ENCODE data around the gene AEBP2.
"Not testable (repeated sequence)": the region's sequence is repeated elsewhere in the genome, so short reads cannot be mapped to it uniquely, and the experiment has no call there.

Gene AEBP2

GRCh38 chr12:19439059-19440018, at the start of gene AEBP2:
Gene AEBP2, plus strand, starts transcription at chr12:19439492. Its CDS starts 208 bp downstream, at chr12:19439700.
- peak; percentile 96 for DNase-seq (ENCODE audit: low spot score)

- no peak for DNase-seq (ENCODE audit: low spot score)
Observed at GRCh38 chr12:19390051-19390598, 49.2 kb upstream of the AEBP2 start.

- not testable (repeated sequence) for DNase-seq (ENCODE audit: low spot score)
Observed at GRCh38 chr12:19392644-19393043, 46.6 kb upstream of the AEBP2 start.

- DNase-seq (ENCODE audit: low spot score): no peak
Observed at GRCh38 chr12:19394385-19394784, 44.9 kb upstream of the AEBP2 start.

GRCh38 chr12:19397534-19397933, 41.8 kb upstream of the AEBP2 start:
- no peak for DNase-seq (ENCODE audit: low spot score)

GRCh38 chr12:19398376-19399363, 40.6 kb upstream of the AEBP2 start:
- no peak for DNase-seq (ENCODE audit: low spot score)

- DNase-seq (ENCODE audit: low spot score): not testable (repeated sequence)
Observed at GRCh38 chr12:19400649-19401285, 38.5 kb upstream of the AEBP2 start.

- no peak for DNase-seq (ENCODE audit: low spot score)
Observed at GRCh38 chr12:19402211-19402610, 37.1 kb upstream of the AEBP2 start.

- DNase-seq (ENCODE audit: low spot score): peak; percentile 76
Observed at GRCh38 chr12:19402743-19403431, 36.4 kb upstream of the AEBP2 start.

GRCh38 chr12:19404242-19404880, 34.9 kb upstream of the AEBP2 start:
- DNase-seq (ENCODE audit: low spot score): no peak

GRCh38 chr12:19409376-19409775, 29.9 kb upstream of the AEBP2 start:
- DNase-seq (ENCODE audit: low spot score): peak; percentile 82

- no peak for DNase-seq (ENCODE audit: low spot score)
Observed at GRCh38 chr12:19410211-19410610, 29.1 kb upstream of the AEBP2 start.

GRCh38 chr12:19410629-19411185, 28.6 kb upstream of the AEBP2 start:
- DNase-seq (ENCODE audit: low spot score): no peak

GRCh38 chr12:19411234-19412204, 27.8 kb upstream of the AEBP2 start:
- no peak for DNase-seq (ENCODE audit: low spot score)

- no peak for DNase-seq (ENCODE audit: low spot score)
Observed at GRCh38 chr12:19412844-19413243, 26.4 kb upstream of the AEBP2 start.

GRCh38 chr12:19413582-19413981, 25.7 kb upstream of the AEBP2 start:
- not testable (repeated sequence) for DNase-seq (ENCODE audit: low spot score)

GRCh38 chr12:19415563-19415962, 23.7 kb upstream of the AEBP2 start:
- DNase-seq (ENCODE audit: low spot score): no peak

- peak; percentile 49 for DNase-seq (ENCODE audit: low spot score)
Observed at GRCh38 chr12:19419086-19419485, 20.2 kb upstream of the AEBP2 start.
